Tibial nerve (tissue), 3 donors: ENCODE data around the gene MUC22.

Experiments
- POLR2A ChIP-seq, 2 donors: fragments of 450-650 bp; IDR thresholded peaks; one replicate each; pipeline ENCODE4 v1.6.1; 2017; ENCODE audit warnings: antibody characterized with exemption in 2 of 2, mild to moderate bottlenecking in 2 of 2, moderate library complexity in 2 of 2
- TF ChIP-seq, protein P1 (sequence below), 5 experiments: fragments of 200-600 bp in 3 of 5; fragments of 450-650 bp in 2 of 5; sonication (generic) in 3 of 5; IDR thresholded peaks; one replicate each; pipeline ENCODE4 v1.5.1; 2016 to 2019; ENCODE audit warnings: antibody characterized with exemption in 5 of 5, mild to moderate bottlenecking in 3 of 5, moderate library complexity in 2 of 5

DNA sequence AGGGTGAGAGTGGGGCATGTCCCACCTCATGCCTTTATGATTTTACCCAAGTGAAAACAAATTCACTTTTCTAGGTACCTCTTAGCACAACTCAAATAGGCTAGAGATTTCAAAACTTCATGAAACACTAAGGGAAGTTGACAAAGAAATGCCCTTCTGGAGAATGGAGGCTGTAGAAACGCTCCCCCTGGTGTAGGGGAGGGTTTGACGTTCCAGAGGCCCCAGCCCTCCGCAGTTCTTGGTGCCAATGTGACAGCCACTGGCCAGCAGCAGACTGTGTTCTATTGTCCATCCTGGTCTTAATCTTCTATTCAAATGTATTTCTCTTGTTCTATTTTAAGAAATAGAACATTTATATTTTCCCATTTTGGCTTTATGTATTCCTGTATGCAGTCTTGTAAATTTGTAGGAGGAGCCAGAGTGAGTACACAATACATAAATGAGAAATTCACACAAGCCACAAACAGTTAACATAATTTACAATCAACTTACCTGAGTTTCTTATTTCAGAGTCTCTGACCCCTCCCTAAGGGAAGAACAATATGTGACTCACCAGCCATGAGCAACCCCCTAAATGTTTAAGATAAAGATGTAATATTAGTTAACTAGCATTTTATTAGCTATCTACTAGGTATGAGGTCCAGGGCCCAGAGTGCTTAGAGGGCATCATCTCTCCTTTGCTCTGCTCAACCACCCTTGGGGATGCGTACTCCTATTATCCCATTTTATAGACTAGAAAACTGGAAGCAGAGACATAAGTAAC lies 35.6 kb upstream of the MUC22 start:
- TF ChIP-seq POLR2A (IDR thresholded peaks at IDR 0.05) = no peak
- TF ChIP-seq, protein P1, sequence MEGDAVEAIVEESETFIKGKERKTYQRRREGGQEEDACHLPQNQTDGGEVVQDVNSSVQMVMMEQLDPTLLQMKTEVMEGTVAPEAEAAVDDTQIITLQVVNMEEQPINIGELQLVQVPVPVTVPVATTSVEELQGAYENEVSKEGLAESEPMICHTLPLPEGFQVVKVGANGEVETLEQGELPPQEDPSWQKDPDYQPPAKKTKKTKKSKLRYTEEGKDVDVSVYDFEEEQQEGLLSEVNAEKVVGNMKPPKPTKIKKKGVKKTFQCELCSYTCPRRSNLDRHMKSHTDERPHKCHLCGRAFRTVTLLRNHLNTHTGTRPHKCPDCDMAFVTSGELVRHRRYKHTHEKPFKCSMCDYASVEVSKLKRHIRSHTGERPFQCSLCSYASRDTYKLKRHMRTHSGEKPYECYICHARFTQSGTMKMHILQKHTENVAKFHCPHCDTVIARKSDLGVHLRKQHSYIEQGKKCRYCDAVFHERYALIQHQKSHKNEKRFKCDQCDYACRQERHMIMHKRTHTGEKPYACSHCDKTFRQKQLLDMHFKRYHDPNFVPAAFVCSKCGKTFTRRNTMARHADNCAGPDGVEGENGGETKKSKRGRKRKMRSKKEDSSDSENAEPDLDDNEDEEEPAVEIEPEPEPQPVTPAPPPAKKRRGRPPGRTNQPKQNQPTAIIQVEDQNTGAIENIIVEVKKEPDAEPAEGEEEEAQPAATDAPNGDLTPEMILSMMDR (IDR thresholded peaks at IDR 0.05) = no peak
